ENCODE results near the gene PDZRN3.

Gene PDZRN3

DNA sequence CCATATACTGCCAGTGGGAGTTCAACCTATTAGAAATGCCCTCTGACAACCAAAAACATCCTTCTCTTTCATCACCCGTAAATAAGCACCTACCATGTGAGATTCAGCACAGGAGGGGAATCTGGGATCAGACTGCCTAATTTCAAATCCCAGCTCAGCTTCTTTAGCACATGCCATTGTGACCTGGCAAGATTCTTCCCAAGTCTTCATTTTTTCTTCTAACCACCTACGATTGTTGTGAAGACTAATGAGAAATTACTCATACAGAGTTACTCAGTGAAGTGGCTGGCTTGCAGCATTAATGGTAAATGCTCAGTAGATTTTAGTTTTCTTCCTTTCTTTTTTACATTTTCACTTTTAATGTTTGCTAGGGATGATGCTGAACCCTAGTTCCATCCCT, 176.7 kb downstream of the PDZRN3 start:
- DNase-seq: no peak

DNA sequence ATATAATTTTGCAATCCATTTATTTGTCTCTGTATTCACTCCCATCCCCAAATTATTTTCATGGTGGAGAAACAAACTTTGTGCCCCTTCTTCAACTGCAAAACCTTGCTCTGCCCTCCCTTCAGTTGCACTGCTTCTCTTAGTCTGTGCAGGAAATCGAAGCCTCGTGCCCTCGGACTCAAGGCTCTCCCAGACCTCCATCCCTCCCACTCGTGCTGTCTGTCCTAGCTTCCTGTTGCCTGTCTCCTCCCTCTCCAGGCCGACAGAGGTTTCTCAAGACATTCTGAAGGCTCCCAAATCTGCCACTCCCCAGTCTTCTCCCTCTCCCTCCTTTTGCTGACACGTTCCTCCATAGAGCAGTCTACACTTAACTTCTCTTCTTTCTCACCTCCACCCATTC, 177.6 kb downstream of the PDZRN3 start:
- DNase-seq: peak; percentile 44 to 48

DNA sequence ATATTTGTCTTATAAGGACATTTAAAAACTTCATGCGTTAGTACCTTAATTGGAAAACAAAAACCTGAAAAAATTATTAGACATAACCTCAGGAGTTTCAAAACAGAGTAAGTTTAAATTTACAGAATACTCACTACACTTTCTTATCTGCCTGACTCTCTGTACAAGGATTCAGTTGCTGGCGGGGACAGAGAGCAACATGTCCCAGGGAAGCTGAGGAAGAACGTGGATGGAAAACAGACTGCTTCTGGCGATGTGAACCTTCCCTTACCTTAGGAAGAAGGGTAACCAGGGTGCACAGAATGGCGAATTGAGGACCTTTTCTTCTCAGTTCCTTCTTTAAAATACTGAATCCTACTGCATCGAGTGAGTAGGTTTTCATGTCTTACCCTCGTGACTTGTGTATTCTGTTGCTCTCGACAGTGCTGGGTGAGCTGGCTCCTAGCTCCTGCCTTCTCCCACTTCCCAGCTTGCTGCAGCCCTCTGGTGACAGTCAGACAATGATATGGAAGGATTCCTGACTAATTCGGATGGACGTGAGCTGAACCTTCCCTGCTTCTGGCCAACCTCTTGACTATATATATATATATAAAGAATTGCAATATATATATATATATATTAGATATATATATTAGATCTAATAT, 178.2 kb downstream of the PDZRN3 start:
- DNase-seq: no peak

DNA sequence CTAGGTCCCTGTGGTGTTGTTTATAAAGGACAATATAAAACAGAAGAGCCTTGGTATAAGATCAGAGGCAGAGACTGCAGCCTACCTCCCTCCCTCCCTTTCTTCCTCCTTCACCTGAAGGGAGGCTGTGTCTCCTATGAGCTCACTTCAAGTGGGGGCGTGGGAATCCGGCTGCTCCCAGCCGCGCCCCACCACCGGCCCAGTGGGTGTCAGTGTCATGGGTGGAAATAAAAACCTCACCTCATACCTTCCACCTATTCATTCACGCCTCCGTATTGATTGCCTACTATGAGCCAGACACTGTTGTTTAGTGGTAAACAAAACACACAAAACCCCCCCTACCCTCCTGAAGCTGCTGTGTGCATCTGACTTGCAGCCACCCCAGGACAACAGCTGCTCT, 181.9 kb downstream of the PDZRN3 start:
- DNase-seq: no peak

DNA sequence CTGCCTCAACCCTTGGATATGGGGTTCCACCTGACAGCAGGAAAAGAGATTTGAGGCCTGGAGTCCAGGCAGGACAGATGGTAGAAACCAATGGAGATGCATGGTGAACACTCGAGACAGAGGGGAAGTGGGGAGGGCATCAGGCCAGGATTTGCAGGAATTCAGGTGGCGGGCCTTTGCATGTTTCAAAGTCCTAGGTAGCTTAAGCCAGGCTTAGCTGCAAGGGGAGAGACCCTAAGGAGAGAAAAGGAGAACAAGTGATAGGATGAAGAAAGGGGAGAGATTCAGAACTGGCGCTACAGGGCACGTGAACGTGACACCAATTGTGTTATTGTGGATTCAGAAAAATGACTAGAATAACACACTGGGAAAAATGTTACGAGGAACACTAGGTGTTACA, 182.6 kb downstream of the PDZRN3 start:
- DNase-seq: no peak

DNA sequence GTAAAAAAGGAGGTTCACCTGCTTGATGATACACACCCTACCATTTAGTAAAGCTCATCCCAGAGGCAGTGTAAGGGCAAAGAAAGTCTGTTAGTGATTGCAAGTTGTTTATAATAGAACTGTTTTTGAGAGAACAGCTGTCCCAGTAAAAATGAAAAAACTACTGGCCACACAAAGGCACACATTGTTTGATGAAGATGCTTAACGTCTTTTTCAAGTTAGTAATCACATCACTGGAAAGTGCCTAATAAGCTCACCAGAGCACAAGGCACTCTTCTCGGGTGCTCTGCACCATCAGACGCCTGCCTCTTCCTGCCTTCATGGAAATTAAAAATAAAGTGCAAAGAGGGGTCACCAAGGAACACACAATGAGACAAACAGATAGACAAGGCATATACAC, 186.9 kb downstream of the PDZRN3 start:
- DNase-seq: no peak

DNA sequence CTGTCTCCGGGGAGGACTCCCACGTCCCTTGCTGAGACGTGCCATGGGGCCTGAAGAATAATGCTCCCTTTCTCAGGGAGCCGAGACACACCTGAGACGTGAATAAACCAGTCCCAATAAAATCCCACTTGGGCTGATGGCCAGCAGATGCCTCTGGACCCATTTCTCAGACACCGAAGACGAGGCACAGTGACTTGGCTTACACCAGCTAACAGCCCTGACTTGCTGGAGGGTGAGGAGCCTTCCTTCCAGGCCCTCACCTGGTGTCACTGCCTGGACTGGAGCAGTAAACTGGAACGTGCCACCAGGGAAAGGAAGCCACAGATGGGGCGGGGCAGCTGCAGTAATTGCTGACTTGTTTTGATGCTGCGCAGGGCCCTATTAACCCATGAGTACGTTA, 189.7 kb downstream of the PDZRN3 start:
- DNase-seq: no peak

DNA sequence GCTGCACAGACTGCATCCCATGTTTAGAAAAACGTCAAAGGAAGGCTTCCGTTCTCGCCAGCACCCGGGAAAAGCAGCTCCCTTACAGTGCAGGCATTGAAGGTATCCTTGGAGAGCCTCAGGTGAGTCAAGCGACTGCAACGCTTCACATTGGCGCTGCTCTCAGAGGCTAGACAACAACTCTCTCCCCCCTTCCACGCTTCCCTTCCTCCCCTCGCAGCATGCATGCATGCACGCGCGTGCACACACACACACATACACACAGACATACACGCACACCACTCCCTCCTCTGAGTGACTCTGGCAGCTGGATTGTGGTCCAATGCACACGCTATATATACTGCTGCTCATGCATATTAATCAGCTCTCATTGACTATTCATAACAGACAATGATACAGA, 191.1 kb downstream of the PDZRN3 start:
- no peak for DNase-seq

DNA sequence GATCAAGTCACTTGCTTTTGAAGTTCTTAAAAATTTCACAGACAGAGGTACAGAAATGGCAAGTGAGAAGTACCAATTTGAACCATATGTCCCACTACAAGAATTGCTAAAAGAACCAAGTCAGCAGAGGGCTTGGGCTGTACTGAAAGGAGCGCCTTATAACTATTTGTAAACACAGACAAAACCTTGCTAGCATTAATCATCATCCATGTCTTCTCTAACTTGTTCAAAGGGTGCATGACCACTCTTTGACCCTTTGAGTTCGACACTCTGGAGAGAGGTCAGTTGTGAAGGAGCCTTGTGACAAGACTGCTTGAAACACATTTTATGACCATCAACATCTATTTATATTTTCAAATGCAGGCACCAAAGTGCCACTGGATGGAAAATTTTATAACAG, 191.7 kb downstream of the PDZRN3 start:
- DNase-seq: no peak

DNA sequence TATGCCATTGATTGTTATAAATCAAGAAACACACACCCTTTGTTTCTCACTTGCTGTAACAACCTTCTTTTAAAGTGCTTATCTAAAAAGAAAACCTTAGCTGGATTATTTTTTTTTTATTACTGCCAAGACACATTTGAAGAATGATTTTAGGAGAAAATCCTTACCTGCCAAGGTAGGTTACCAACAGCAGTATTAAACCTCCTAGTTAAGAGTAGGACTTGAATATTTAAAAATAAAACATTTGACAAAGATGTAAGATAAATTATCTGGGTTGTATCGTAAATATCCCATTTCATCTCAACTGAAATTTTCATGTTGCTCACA, 192.1 kb downstream of the PDZRN3 start:
- DNase-seq: no peak

DNA sequence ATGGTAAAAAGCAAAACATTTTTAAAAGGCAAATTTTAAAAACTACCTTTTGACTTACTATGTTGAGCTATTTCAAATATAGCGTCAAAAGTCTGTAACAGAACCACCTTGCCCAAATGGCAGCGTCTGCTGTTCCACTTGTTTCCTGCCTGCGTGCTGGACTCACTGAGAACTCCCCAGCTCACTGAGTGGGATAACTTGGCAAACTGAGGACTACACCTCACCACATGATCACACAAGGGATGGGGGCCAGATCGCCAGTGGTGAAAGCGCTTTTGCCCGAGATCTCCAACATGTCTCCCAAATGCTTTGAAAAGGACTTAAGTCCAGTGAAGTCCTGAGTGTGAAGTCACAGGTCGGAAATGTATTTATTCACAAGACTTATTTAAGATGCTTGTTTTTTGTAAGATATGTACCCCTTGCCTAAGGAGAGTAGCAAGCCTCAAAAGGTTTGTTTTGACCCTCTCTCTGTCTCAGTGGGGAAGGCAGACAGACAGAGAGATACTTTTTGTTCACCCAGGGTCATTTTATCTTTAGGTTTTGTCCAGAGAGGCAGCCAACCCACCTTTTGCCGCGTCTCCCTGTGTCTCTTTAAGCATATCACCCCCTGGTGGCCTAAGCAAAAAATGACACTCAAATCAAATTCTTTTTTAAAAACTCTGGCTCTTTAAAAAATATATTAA, 192.6 kb downstream of the PDZRN3 start:
- DNase-seq: peak; percentile 28 to 54

DNA sequence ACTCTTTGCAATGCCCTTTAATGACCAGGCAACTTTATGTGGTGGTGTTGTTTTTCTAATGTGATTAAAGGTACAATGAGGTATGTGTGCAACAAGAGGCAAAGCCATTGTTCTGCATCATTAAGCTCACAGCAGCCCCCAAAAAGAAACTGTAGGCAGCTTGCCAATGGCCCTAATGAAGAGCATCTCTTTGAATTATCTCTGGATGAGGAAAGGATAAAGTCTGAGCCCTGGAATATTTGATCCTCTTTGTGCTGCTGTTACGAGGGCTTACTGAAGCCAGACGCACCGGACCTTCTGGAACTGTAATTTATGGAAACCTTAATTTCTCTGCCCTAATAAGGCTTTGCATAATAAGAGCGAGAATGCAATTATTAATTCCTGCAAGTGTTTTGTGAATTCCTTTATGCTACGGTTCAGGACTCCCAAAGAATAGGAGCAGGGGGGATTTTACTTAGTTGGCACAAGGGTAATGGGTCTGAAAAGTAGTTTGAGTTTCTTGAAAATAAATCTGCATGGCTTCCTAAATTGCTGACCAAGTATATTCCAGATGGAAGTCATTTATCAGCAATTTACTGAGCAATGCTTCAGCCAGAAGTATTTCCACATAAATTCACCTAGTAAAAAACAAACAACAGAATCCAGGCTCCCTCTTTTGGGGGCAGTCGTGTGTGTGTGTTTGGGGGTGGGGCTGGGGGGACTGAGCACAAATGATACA, 193.4 kb downstream of the PDZRN3 start:
- DNase-seq: no peak

DNA sequence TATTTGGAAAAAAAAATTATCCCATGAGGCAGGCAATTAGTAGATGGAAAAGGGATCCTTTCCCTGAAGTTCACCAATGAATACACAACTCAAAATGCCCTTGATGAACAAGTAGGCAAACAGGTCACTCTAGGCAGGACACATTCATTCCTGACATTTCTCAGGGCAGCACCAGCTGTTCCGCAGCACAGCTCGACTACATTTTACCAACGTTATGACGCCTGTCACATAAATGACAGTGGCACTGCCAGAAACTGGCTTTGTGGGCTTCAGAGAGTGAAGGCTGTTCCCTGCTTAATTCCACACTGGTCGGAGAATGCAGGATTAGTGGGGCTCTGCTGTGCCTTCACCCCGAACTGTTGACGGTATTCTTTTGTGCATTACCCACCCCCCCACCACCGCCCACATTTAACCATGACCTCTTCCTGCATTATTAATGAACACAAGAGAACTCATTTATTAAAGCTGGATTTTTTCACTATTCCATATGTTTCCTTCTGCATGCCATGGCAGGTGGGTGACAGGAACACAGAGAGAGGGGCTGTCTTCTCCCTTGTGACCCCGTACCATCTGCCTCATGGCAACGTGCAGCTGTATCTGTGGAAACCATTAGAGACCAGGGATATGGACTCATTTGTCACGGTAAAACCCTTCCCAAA, 197.6 kb downstream of the PDZRN3 start:
- no peak for DNase-seq

DNA sequence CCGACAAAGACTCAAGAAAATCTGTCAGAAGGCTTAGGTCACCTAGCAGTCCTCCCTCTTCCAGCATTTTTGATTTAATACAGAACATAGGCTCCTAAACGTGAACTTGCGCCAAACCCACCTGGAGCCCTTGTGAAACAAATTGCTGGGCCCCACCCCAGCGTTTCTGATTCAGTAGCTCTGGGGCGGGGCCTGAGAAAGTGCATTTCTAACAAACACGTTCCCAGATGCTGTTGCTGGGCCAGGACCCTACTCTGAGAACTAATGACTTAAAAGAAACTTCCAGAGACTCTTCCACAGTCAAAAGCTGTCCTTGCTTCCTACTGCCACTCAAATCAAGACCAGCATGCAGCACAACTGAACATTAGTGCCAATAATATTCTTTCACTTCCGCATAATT, 198.1 kb downstream of the PDZRN3 start:
- no peak for DNase-seq

DNA sequence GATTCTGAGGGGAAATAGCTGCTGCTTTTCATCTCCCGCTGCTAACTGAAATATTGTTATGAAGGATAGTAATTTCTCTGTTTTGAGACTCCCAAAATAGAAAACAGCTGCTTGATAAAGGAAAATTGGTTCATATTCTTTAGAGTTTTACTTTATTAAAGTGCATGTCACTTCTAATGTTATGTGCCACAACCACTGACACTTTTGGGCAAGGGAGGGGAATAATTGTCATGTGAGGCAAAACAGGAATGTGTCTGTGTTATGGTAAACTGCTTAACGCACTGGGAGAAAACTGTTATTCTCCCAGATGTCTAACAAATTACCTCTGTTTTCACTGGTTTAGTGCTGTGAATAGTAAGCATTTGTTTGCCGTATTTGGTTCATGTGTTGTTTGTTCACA, 201.6 kb downstream of the PDZRN3 start:
- DNase-seq: no peak

DNA sequence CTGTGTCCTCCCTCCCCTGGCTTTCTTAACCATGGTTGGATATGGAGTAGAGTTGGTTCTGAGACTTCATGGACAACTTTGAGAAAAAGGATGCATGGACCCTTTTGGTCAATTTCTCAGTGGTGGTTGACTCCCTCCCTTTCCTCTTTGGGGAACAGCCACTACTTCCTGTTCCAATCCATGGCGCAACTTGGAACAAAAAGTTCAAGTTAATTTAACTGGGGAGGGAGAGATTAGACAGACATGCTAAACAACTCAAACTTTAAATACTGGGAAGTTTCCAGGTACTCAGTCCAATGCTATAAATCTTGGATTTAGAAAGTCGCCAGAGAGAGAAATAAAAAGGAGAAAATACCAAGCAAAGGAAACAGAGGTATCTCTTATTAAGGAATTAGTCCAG, 202.2 kb downstream of the PDZRN3 start:
- DNase-seq: no peak

DNA sequence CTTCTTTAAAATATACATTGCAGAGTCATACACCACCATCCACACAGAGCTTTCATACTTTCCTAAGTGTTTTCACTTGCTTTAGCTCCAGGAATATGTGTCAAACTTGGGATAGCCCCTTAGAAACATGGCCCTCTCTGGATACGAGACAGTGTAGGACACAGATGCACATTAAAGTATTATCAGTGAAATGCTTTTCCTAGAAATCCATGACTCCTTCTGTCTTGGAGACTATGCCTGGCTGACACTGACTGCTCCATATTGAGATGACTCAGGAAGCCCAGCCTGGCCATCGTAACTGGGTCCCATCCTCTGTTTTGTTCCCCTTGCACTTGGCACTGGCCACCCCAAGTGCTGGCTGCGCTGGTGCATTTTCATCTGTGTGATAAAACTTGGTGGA, 204.8 kb downstream of the PDZRN3 start:
- no peak for DNase-seq

DNA sequence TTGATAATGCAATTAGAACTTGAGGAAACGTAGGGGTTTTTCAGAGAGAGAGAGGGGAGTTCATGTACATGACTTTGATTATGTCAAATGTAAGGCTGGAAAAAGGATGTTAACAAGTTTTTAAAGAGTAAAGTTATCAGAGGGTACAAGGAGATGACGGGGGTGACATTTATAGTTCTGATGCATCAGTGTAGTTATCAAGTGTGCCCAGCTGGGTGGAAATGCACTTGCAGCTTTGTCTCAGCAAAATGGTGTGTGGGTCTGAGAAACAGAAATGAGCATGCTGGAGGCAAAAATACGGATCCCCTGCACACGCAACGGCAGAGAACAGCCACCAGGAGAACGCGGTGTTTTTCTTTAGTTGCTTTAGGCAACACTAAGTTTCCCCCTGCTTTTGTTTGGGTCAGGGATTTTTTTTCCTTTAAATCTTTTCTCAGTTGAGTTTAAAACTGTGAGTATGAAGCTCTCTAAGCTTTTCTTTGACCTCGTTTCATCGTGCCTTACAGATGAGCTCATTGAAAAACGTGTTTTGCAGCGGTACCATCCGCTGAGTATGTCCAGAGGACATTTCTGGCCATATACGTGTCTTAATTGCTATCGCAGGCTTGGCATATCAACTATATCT, 205.4 kb downstream of the PDZRN3 start:
- no peak for DNase-seq

DNA sequence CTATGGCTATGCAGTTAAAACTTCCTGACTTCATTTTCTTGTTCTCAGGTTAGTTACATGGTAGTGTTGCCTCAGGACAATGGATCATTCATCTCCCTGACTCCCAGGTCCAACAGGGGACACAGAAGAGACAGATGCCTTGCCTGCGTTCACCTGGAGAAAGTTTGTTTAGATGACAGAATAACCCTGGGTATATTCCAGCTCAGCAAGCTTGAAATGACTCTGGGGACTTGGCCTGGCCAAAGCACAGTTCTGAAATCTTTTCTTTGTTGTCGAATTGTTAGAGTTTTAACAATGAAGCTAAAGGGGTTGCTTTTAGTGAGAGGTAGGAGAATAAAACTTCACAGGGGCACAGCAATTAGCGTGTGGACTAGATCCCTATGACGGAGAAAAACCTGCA, 206.1 kb downstream of the PDZRN3 start:
- no peak for DNase-seq

DNA sequence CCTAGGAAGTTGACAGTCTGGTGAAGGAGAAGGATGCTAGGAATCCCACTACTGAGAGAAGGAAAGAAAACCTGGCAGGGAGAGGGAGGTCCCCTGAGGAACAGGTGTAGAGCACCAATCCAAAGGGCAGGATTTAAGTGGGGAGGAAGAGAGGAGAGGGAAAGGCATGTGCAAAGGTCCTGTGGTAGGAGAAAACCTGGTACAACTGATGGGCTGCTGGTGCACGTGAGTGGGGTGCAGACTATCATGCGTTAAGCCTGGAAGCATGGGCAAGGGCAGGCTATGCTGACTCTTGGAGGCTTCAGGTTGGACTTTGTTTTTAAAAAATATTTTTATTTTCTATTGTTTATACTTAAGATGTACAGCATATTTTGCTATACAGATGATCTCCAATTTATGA, 209.6 kb downstream of the PDZRN3 start:
- DNase-seq: no peak

DNA sequence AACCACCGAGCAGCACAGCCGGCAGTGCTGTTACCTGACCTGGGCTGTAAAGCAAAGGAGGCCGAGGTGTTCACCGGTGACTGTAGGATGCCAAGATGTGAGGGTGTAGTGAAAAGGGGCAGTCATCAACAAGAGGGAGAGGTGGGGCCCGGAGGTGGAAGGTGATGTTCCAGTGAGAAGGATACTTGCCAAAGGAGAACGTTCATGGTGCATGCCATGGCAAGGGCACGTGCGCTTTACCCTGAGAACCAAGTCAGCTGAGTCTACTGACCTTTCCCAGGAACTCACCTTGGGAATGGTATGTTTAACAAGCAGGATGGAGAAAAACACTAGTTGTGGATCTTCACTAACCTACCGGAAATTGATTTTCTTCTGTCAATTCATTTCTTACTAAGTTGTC, 211.1 kb downstream of the PDZRN3 start:
- no peak for DNase-seq

DNA sequence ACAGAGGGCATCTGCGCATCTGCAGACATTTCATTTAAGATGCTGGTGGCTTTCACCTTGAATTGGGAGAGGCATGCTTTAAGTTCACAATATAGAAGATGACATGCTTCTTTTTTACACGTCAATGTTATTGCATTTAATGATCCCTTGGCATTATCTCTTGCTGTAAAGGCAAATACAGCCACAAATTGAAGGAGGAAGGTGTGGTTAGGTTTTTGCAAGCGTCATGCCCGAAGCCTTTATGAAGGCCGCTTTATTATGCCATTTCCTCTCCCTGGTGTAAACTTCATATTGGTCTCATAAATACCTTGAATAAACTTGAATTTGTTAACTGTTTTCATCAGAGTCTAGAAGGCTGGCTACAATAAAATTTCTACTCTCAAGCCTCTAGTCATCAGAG, 212.7 kb downstream of the PDZRN3 start:
- DNase-seq: no peak

DNA sequence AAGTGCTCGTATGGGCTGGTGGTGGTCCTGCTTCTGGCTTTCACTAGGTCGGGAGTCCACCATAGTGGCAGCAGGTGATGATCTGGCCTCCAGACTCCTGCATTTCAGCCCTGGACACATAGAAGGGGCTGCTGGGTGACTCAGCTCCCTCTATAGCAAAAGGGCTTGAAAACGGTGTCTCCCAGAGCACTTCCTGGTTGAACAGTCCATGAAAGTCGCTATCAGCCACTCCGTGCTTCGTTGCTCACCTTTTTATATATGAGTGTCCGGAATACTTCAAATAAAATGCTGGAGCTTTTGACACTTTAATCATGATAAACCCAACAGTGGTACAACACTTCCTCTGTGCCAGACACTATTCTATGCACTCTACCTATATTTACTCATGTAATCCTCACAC, 213.2 kb downstream of the PDZRN3 start:
- DNase-seq: no peak
